ENCODE measurements around the gene ARID5B. TPM values are rescaled to one million over a fixed set of nuclear protein-coding genes. Genes with fewer than 3 reads are reported as not detected.
A peak's percentile ranks its signal among the peaks of the same experiment; 100 is the strongest.

Gene ARID5B
- total and polyA plus RNA-seq, 2 of the 4 experiments (the other 2 are of a cell fraction), result 41.0 to 125 TPM

DNA sequence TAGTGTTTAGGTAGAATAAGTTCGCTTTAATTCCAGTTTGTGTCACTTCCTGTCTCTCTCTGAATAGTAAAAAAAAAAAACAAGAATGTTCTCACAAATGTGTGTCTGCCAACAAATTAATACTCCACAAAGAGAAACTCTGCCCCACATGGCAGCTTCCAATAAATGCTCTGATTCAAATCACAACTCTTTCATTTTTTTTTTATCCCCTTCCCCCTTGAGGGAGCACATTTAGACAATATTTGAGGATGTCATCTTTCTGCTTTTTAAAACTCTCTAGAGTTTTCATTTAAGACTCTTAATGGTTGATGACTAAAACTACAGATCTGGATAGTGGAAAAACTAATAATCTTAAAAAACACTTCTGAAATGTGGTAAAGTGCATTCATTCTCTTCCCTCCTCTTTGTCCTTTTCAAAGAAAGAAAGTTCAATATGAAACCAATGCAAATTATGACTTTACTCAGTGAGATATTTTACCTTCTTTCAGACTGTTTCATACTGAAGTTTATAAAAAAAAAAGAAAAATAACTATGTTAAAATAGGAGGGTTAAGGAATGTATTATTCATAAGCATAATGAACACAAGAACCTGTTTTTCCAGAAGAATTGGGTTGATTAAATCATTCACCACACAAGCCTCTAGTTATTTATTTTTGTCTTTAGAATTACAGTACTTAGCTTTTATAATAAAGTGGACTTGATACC lies 42.3 kb downstream of the ARID5B start:
- POLR2A ChIA-PET (ENCODE audit: unreplicated experiment), result no interaction called here
- H2BK120ac ChIP-seq (ENCODE audit: low read depth, low read length), result no peak overlapping the region
- H2BK15ac ChIP-seq (ENCODE audit: low read depth, low read length), result no peak overlapping the region
- no peak for TF ChIP-seq RAD21 (IDR thresholded peaks at IDR 0.05; ENCODE audit: low read length)
- TF ChIP-seq, protein P1, sequence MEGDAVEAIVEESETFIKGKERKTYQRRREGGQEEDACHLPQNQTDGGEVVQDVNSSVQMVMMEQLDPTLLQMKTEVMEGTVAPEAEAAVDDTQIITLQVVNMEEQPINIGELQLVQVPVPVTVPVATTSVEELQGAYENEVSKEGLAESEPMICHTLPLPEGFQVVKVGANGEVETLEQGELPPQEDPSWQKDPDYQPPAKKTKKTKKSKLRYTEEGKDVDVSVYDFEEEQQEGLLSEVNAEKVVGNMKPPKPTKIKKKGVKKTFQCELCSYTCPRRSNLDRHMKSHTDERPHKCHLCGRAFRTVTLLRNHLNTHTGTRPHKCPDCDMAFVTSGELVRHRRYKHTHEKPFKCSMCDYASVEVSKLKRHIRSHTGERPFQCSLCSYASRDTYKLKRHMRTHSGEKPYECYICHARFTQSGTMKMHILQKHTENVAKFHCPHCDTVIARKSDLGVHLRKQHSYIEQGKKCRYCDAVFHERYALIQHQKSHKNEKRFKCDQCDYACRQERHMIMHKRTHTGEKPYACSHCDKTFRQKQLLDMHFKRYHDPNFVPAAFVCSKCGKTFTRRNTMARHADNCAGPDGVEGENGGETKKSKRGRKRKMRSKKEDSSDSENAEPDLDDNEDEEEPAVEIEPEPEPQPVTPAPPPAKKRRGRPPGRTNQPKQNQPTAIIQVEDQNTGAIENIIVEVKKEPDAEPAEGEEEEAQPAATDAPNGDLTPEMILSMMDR (conservative IDR thresholded peaks at IDR 0.05; ENCODE audit: low read depth, low read length), result 0 out of 2 replicates have a peak, but pooled peaks have one; percentile 9
- H3K79me1 ChIP-seq (ENCODE audit: low read depth in 1 of 2, low read length in 2 of 2), result peaks cover 19 to 57% of the 10 kb centered on the region in 2 experiments
- H4K91ac ChIP-seq (ENCODE audit: insufficient read depth, low read depth, low read length), result no peak overlapping the region
- no peak overlapping the region for H3K9ac ChIP-seq (ENCODE audit: low read depth, low read length)
- no peaks in the 10 kb centered on the region for H3K9me3 ChIP-seq (ENCODE audit: control insufficient read depth, insufficient read depth, low read length)
- H3K23ac ChIP-seq (ENCODE audit: low read depth, low read length), result no peak overlapping the region
- H3K4me1 ChIP-seq (ENCODE audit: control insufficient read depth, insufficient read depth, low read length), result peaks cover 15% of the 10 kb centered on the region
- H3K9me1 ChIP-seq (ENCODE audit: insufficient read depth, low read length), result peaks cover 4% of the 10 kb centered on the region
- CTCF ChIA-PET, result interaction anchor here (0.6 kb wide), 1 partner anchor 29 kb away, joined by 5 read pairs; no protein-coding TSS in a partner anchor
- ATAC-seq (ENCODE audit: low read depth) (no peak; the same call in 1 of the 2 replicates), DNase-seq (peak; percentile 53)
- no CpG with 5 or more reads among the region's 1 CpG for WGBS, 2 experiments (ENCODE audit: extremely low coverage in 2 of 2, insufficient read length in 1 of 2)
- peaks cover 26% of the 10 kb centered on the region for H3K36me3 ChIP-seq (ENCODE audit: control insufficient read depth, insufficient read depth, low read length)
- peak overlapping the region; percentile 76 for H2BK5ac ChIP-seq (ENCODE audit: low read depth, low read length, poor library complexity, severe bottlenecking)
- H2AK5ac ChIP-seq (ENCODE audit: low read depth, low read length), result no peak overlapping the region
- no peaks in the 10 kb centered on the region for H3K27me3 ChIP-seq (ENCODE audit: control insufficient read depth, insufficient read depth, low read length)
- peak overlapping the region; percentile 72 for H3K18ac ChIP-seq (ENCODE audit: low read depth, low read length)
- no peak overlapping the region for H3K56ac ChIP-seq (ENCODE audit: extremely low read depth, insufficient read depth, low read length)
- H3K4me3 ChIP-seq (ENCODE audit: insufficient read depth, low read depth, low read length), result no peak overlapping the region
- H2AFZ ChIP-seq (replicated peaks; ENCODE audit: low read length, poor library complexity), result no peak overlapping the region
- H4K8ac ChIP-seq (ENCODE audit: low read depth in 2 of 2, low read length in 2 of 2), result no peak overlapping the region
- in situ Hi-C loops (cut with MboI; ENCODE audit: low sequenced_read_pairs) (no loop called here), intact Hi-C loops (cut with micrococcal nuclease) (loop anchor here (2.0 kb wide), 1 partner anchor 21 kb away; no protein-coding TSS in a partner anchor), dilution Hi-C loops (cut with HindIII; ENCODE audit: low sequenced_read_pairs, unreplicated experiment) (no loop called here)
- peak overlapping the region; percentile 83; the same call in 1 of the 2 replicates for H3K27ac ChIP-seq (ENCODE audit: insufficient read depth, low read length)
- no peak overlapping the region for H2AK9ac ChIP-seq (replicated peaks; ENCODE audit: low read depth, low read length, poor library complexity)
- H3K4ac ChIP-seq (ENCODE audit: low read depth, low read length), result no peak overlapping the region
- no TSS peak for BruUV-seq (replicated peaks)
- no peak overlapping the region for H3K14ac ChIP-seq (replicated peaks; ENCODE audit: low read depth, low read length)
- H2BK20ac ChIP-seq (ENCODE audit: low read depth, low read length), result no peak overlapping the region
- H4K20me1 ChIP-seq (ENCODE audit: insufficient read depth, low read length), result peaks cover 7% of the 10 kb centered on the region; the same call in 1 of the 2 replicates
- H3K4me2 ChIP-seq (ENCODE audit: low read depth, low read length), result peak overlapping the region; percentile 74
- H4K5ac ChIP-seq (ENCODE audit: low read depth, low read length), result no peak overlapping the region; the same call in 1 of the 2 replicates
